Liver (tissue), 3 donors: ENCODE measurements around the gene PIGQ.

Experiments
- EGR1 ChIP-seq, 2 donors: IDR thresholded peaks; 2 replicates each; pipeline ENCODE4 v1.6.1; 2016 to 2018; ENCODE audit warnings: antibody characterized with exemption in 2 of 2, low read depth in 2 of 2
- FOXA1 ChIP-seq: IDR thresholded peaks from 2 replicates; pipeline ENCODE4 v1.6.1; 2016; ENCODE audit warnings: antibody characterized with exemption
- GABPA ChIP-seq, 2 donors: IDR thresholded peaks in 1 of 2; conservative IDR thresholded peaks in 1 of 2; 2 replicates each; pipeline ENCODE4 v1.6.1; 2016; ENCODE audit warnings: antibody characterized with exemption in 2 of 2, mild to moderate bottlenecking in 1 of 2, moderate library complexity in 1 of 2
- HNF4A ChIP-seq, 2 donors: conservative IDR thresholded peaks; 2 replicates each; pipeline ENCODE4 v1.6.1; 2016; ENCODE audit warnings: antibody characterized with exemption in 2 of 2, mild to moderate bottlenecking in 2 of 2
- JUND ChIP-seq, 2 donors: IDR thresholded peaks; 2 replicates each; pipeline ENCODE4 v1.6.1; 2016; ENCODE audit warnings: antibody characterized with exemption in 2 of 2
- RAD21 ChIP-seq, 2 donors: IDR thresholded peaks; 2 replicates each; pipeline ENCODE4 v1.6.1; 2016; ENCODE audit warnings: antibody characterized with exemption in 2 of 2, mild to moderate bottlenecking in 2 of 2
- RXRA ChIP-seq, 2 donors: IDR thresholded peaks; 2 replicates each; pipeline ENCODE4 v1.6.1; 2017 to 2018; ENCODE audit warnings: antibody characterized with exemption in 2 of 2, mild to moderate bottlenecking in 1 of 2
- SP1 ChIP-seq: IDR thresholded peaks from 2 replicates; pipeline ENCODE4 v1.6.1; 2018; ENCODE audit warnings: antibody characterized with exemption, mild to moderate bottlenecking
- TAF1 ChIP-seq: conservative IDR thresholded peaks from 2 replicates; pipeline ENCODE4 v1.6.1; 2016; ENCODE audit warnings: antibody characterized with exemption, mild to moderate bottlenecking
- YY1 ChIP-seq: IDR thresholded peaks from 2 replicates; pipeline ENCODE4 v1.6.1; 2016; ENCODE audit warnings: antibody characterized with exemption, mild to moderate bottlenecking
- TF ChIP-seq, protein P1 (sequence below): IDR thresholded peaks from 2 replicates; pipeline ENCODE4 v1.6.1; 2016; ENCODE audit warnings: antibody characterized with exemption, mild to moderate bottlenecking
- TF ChIP-seq, protein P2 (sequence below): fragments of 150-350 bp; IDR thresholded peaks from 2 replicates; pipeline ENCODE4 v1.5.1; 2017; ENCODE audit warnings: improper control_type of control experiment, low read depth, low read length; ENCODE audit not compliant: missing input control
- TF ChIP-seq, protein P3 (sequence below): IDR thresholded peaks from 2 replicates; pipeline ENCODE4 v1.6.1; 2016; ENCODE audit warnings: antibody characterized with exemption
- donor health status: healthy.
- donor health status: healthy.

DNA sequence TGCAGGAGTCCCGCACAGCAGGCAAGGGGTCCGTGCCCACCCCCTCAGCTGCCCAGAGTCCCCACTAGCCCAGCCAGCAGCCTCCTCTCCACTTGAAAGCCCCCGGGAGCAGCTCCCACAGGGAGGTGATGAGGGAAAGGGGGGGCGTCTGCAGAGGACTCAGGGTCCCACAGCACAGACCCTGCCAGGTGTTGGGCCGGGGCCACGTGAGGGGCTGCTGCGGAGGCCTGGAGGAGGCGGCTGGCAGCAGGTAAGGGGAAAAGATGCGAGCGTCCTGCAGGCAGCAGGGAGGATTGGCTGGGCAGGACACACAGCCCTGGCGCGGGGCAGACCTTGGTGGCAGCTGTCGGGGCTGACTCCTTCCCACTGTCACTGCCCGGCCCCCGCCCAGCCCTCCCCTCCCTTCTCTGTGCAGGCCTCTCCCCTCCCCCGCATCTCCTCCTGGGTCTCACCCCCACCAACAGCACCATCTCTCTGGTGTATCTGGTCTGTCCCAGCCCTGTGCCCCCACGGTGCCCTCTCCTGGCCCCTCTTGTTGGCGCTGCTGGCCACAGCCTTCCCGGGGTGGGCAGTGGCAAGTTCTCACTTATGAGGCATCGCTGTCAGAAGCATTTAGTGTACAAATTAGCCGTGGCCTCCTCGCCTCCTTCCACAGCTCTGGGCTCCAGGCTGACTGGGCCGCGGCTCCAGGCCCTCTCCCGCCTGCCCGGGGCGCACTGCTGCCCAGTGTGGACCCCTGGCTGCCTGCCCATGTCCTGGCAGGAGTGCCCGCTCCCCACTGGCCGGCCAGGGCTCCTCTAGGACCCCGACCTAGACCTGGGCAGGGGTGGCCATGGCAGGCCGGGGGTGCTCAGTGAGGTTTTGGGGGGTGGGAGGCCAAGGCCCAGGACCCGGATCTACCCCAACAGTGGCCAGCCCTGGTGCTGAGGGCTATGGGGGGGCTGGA, 14.0 kb upstream of the PIGQ start:
- TF ChIP-seq TAF1, result no peak
- no peak for TF ChIP-seq JUND (IDR thresholded peaks at IDR 0.05)
- TF ChIP-seq, protein P1, sequence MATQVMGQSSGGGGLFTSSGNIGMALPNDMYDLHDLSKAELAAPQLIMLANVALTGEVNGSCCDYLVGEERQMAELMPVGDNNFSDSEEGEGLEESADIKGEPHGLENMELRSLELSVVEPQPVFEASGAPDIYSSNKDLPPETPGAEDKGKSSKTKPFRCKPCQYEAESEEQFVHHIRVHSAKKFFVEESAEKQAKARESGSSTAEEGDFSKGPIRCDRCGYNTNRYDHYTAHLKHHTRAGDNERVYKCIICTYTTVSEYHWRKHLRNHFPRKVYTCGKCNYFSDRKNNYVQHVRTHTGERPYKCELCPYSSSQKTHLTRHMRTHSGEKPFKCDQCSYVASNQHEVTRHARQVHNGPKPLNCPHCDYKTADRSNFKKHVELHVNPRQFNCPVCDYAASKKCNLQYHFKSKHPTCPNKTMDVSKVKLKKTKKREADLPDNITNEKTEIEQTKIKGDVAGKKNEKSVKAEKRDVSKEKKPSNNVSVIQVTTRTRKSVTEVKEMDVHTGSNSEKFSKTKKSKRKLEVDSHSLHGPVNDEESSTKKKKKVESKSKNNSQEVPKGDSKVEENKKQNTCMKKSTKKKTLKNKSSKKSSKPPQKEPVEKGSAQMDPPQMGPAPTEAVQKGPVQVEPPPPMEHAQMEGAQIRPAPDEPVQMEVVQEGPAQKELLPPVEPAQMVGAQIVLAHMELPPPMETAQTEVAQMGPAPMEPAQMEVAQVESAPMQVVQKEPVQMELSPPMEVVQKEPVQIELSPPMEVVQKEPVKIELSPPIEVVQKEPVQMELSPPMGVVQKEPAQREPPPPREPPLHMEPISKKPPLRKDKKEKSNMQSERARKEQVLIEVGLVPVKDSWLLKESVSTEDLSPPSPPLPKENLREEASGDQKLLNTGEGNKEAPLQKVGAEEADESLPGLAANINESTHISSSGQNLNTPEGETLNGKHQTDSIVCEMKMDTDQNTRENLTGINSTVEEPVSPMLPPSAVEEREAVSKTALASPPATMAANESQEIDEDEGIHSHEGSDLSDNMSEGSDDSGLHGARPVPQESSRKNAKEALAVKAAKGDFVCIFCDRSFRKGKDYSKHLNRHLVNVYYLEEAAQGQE, result no peak
- TF ChIP-seq, protein P2, sequence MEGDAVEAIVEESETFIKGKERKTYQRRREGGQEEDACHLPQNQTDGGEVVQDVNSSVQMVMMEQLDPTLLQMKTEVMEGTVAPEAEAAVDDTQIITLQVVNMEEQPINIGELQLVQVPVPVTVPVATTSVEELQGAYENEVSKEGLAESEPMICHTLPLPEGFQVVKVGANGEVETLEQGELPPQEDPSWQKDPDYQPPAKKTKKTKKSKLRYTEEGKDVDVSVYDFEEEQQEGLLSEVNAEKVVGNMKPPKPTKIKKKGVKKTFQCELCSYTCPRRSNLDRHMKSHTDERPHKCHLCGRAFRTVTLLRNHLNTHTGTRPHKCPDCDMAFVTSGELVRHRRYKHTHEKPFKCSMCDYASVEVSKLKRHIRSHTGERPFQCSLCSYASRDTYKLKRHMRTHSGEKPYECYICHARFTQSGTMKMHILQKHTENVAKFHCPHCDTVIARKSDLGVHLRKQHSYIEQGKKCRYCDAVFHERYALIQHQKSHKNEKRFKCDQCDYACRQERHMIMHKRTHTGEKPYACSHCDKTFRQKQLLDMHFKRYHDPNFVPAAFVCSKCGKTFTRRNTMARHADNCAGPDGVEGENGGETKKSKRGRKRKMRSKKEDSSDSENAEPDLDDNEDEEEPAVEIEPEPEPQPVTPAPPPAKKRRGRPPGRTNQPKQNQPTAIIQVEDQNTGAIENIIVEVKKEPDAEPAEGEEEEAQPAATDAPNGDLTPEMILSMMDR, result no peak
- TF ChIP-seq RAD21 (IDR thresholded peaks at IDR 0.05), result no peak
- TF ChIP-seq, protein P3, sequence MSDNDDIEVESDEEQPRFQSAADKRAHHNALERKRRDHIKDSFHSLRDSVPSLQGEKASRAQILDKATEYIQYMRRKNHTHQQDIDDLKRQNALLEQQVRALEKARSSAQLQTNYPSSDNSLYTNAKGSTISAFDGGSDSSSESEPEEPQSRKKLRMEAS, result no peak
- no peak for TF ChIP-seq SP1
- no peak for TF ChIP-seq EGR1 (IDR thresholded peaks at IDR 0.05; ENCODE audit: low read depth in 2 of 2)
- TF ChIP-seq RXRA (IDR thresholded peaks at IDR 0.05), result no peak
- no peak for TF ChIP-seq YY1
- no peak for TF ChIP-seq FOXA1
- TF ChIP-seq GABPA (IDR thresholded peaks at IDR 0.05 in 1 of 2, conservative IDR thresholded peaks at IDR 0.05 in 1 of 2), result no peak
- no peak for TF ChIP-seq HNF4A (conservative IDR thresholded peaks at IDR 0.05)
